Astrocyte (in vitro differentiated cells and primary cell): Measurements from ENCODE around the gene PDF. TPM values are rescaled to one million over a fixed set of nuclear protein-coding genes. Genes with fewer than 3 reads are reported as not detected.

Source experiments
- DNase-seq: peaks from one replicate; pipeline ENCODE4 v3.0.0-alpha.2; 2010; ENCODE audit warnings: low read depth
- FAIRE-seq: peaks from 2 replicates; lab custom pipeline; 2011; peaks lifted over from hg19 to GRCh38; lab: Jason Lieb, UNC
- H2AFZ ChIP-seq: 2 replicates; pipeline ENCODE4 v1.6.0; 2012; ENCODE audit warnings: low read depth, low read length, inconsistent platforms
- H3K27ac ChIP-seq: 2 replicates; pipeline ENCODE4 v1.5.1; 2011; ENCODE audit warnings: low read depth, low read length, inconsistent platforms
- H3K27me3 ChIP-seq: 2 replicates; pipeline ENCODE4 v1.6.0; 2011; ENCODE audit warnings: low read length, inconsistent platforms; ENCODE audit not compliant: insufficient read depth
- H3K36me3 ChIP-seq: 2 replicates; pipeline ENCODE4 v1.5.1; 2011; ENCODE audit warnings: low read length, inconsistent platforms; ENCODE audit not compliant: insufficient read depth
- H3K4me1 ChIP-seq: 2 replicates; pipeline ENCODE4 v1.5.1; 2011; ENCODE audit warnings: low read length, inconsistent platforms; ENCODE audit not compliant: insufficient read depth
- H3K4me2 ChIP-seq: 2 replicates; pipeline ENCODE4 v1.6.0; 2012; ENCODE audit warnings: low read length, inconsistent platforms
- H3K4me3 ChIP-seq: 2 replicates; pipeline ENCODE4 v1.5.1; 2011; ENCODE audit warnings: low read depth, mild to moderate bottlenecking, low read length, inconsistent platforms; ENCODE audit not compliant: insufficient read depth
- H3K79me2 ChIP-seq: 2 replicates; pipeline ENCODE4 v1.6.0; 2012; ENCODE audit warnings: mild to moderate bottlenecking, low read length, inconsistent platforms; ENCODE audit not compliant: insufficient read depth
- H3K9ac ChIP-seq: 2 replicates; pipeline ENCODE4 v1.6.0; 2012; ENCODE audit warnings: mild to moderate bottlenecking, low read length, inconsistent platforms
- H3K9me3 ChIP-seq: 2 replicates; pipeline ENCODE4 v1.5.1; 2012; ENCODE audit warnings: low read depth, mild to moderate bottlenecking, low read length, inconsistent platforms; ENCODE audit not compliant: insufficient read depth
- H4K20me1 ChIP-seq: 2 replicates; pipeline ENCODE4 v1.6.0; 2012; ENCODE audit warnings: low read length, inconsistent platforms; ENCODE audit not compliant: insufficient read depth
- H3K27ac Mint-ChIP-seq: one replicate; pipeline ENCODE4 v1.8.0; 2021; ENCODE audit warnings: mild to moderate bottlenecking, mixed read lengths; ENCODE audit not compliant: unreplicated experiment
- H3K27me3 Mint-ChIP-seq: one replicate; pipeline ENCODE4 v1.8.0; 2021; ENCODE audit warnings: low read depth, mixed read lengths; ENCODE audit not compliant: unreplicated experiment
- H3K36me3 Mint-ChIP-seq: one replicate; pipeline ENCODE4 v1.8.0; 2021; ENCODE audit warnings: low read depth, mixed read lengths; ENCODE audit not compliant: unreplicated experiment
- H3K4me1 Mint-ChIP-seq: one replicate; pipeline ENCODE4 v1.8.0; 2021; ENCODE audit warnings: low read depth, mixed read lengths; ENCODE audit not compliant: unreplicated experiment
- H3K4me3 Mint-ChIP-seq: one replicate; pipeline ENCODE4 v1.8.0; 2021; ENCODE audit warnings: mild to moderate bottlenecking, moderate library complexity, mixed read lengths; ENCODE audit not compliant: unreplicated experiment
- H3K9me3 Mint-ChIP-seq: one replicate; pipeline ENCODE4 v1.8.0; 2021; ENCODE audit warnings: mild to moderate bottlenecking, mixed read lengths; ENCODE audit not compliant: unreplicated experiment
- CTCF ChIP-seq: IDR thresholded peaks from 2 replicates; pipeline ENCODE4 v1.5.1; 2011; ENCODE audit warnings: low read depth, mild to moderate bottlenecking, inconsistent platforms, low read length, moderate library complexity; ENCODE audit not compliant: insufficient read depth
- EZH2 ChIP-seq: IDR thresholded peaks from 2 replicates; pipeline ENCODE4 v1.6.1; 2012; ENCODE audit warnings: mild to moderate bottlenecking, low read length, inconsistent platforms; ENCODE audit not compliant: insufficient read depth
- total RNA-seq: library from RNA; stranded (reverse); gene quantifications from 2 replicates; pipeline ENCODE4 v1.2.1, GENCODE V29; 2021

Gene PDF
- total RNA-seq, 1 donor from 2014 or later = 14.9 TPM

GRCh38 chr16:69367980-69368379, 37.6 kb upstream of the PDF start:
- Histone ChIP-seq H4K20me1 (peaks cover 20% of the 10 kb centered on the region), H3K36me3 (peaks cover 58% of the 10 kb centered on the region), H2AFZ (no peak overlapping the region), H3K4me3 (no peak overlapping the region), H3K4me1 (no peaks in the 10 kb centered on the region), H3K27me3 (no peaks in the 10 kb centered on the region), H3K27ac (no peak overlapping the region), H3K4me2 (no peak overlapping the region), H3K79me2 (peaks cover 4% of the 10 kb centered on the region), H3K9me3 (no peaks in the 10 kb centered on the region), H3K9ac (no peak overlapping the region)
- H3K4me3 Mint-ChIP-seq = no peak overlapping the region
- no peaks in the 10 kb centered on the region for H3K9me3 Mint-ChIP-seq
- FAIRE-seq = no peak
- H3K36me3 Mint-ChIP-seq = peaks cover 26% of the 10 kb centered on the region
- no peaks in the 10 kb centered on the region for H3K27me3 Mint-ChIP-seq
- H3K27ac Mint-ChIP-seq = no peak overlapping the region
- TF ChIP-seq CTCF (no peak), EZH2 (no peak)
- peaks cover 5% of the 10 kb centered on the region for H3K4me1 Mint-ChIP-seq
- DNase-seq = peak; percentile 18

GRCh38 chr16:69366431-69366830, 36.0 kb upstream of the PDF start:
- Histone ChIP-seq H3K9ac (no peak overlapping the region), H3K4me1 (no peaks in the 10 kb centered on the region), H2AFZ (no peak overlapping the region), H3K4me2 (no peak overlapping the region), H3K36me3 (peaks cover 53% of the 10 kb centered on the region), H3K79me2 (peaks cover 4% of the 10 kb centered on the region), H3K9me3 (no peaks in the 10 kb centered on the region), H4K20me1 (peaks cover 26% of the 10 kb centered on the region), H3K27me3 (no peaks in the 10 kb centered on the region), H3K4me3 (no peak overlapping the region), H3K27ac (no peak overlapping the region)
- no peaks in the 10 kb centered on the region for H3K27me3 Mint-ChIP-seq
- no peak overlapping the region for H3K27ac Mint-ChIP-seq
- H3K4me1 Mint-ChIP-seq = peaks cover 4% of the 10 kb centered on the region
- peaks cover 22% of the 10 kb centered on the region for H3K36me3 Mint-ChIP-seq
- no peak for TF ChIP-seq CTCF
- no peak for TF ChIP-seq EZH2
- no peak for DNase-seq
- no peak overlapping the region for H3K4me3 Mint-ChIP-seq
- no peak for FAIRE-seq
- no peaks in the 10 kb centered on the region for H3K9me3 Mint-ChIP-seq

GRCh38 chr16:69365901-69366300, 35.5 kb upstream of the PDF start:
- no peak overlapping the region for H3K27ac ChIP-seq
- peaks cover 27% of the 10 kb centered on the region for H4K20me1 ChIP-seq
- H3K9me3 Mint-ChIP-seq = no peaks in the 10 kb centered on the region
- peaks cover 49% of the 10 kb centered on the region for H3K36me3 ChIP-seq
- H3K4me2 ChIP-seq = no peak overlapping the region
- FAIRE-seq (no peak), DNase-seq (no peak)
- peaks cover 4% of the 10 kb centered on the region for H3K4me1 Mint-ChIP-seq
- H3K27ac Mint-ChIP-seq = no peak overlapping the region
- no peaks in the 10 kb centered on the region for H3K27me3 Mint-ChIP-seq
- H3K4me3 Mint-ChIP-seq = no peak overlapping the region
- no peak overlapping the region for H3K9ac ChIP-seq
- H3K4me3 ChIP-seq = no peak overlapping the region
- TF ChIP-seq CTCF (no peak), EZH2 (no peak)
- H3K27me3 ChIP-seq = no peaks in the 10 kb centered on the region
- no peaks in the 10 kb centered on the region for H3K9me3 ChIP-seq
- peaks cover 22% of the 10 kb centered on the region for H3K36me3 Mint-ChIP-seq
- H3K4me1 ChIP-seq = no peaks in the 10 kb centered on the region
- H3K79me2 ChIP-seq = peaks cover 4% of the 10 kb centered on the region
- no peak overlapping the region for H2AFZ ChIP-seq
